Esophagus squamous epithelium (tissue), 4 donors: ENCODE results near the gene KIAA0513.

Experiments
- POLR2A ChIP-seq, 4 donors: fragments of 450-650 bp; IDR thresholded peaks; one replicate each; pipeline ENCODE4 v1.6.1; 2017; ENCODE audit warnings: antibody characterized with exemption in 4 of 4, mild to moderate bottlenecking in 4 of 4, moderate library complexity in 3 of 4
- TF ChIP-seq, protein P1 (sequence below), 6 experiments: fragments of 450-650 bp in 4 of 6; fragments of 200-600 bp in 2 of 6; sonication (generic) in 2 of 6; IDR thresholded peaks; one replicate each; pipeline ENCODE4 v1.5.1; 2016 to 2019; ENCODE audit warnings: antibody characterized with exemption in 6 of 6, mild to moderate bottlenecking in 4 of 6, moderate library complexity in 4 of 6

DNA sequence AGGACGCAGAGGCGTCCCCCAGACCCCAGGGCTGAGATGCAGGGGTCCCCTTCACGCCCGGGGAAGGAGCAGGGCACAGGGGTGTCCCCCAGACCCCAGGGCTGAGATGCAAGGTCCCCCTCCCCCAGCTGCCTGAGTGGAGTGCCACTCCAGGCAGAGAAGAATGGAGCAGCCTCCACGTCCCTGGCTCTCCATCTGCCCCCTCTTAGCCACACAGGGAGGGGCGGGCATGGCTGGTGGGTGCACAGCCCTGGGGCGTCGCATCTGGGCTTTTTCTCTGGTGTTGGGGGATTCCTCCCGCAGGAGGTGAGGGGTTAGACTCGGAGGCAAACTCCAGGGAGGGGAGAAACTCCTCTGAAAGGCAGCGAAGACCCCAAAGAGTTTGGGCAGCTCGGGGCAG is 67.2 kb downstream of the KIAA0513 start:
- TF ChIP-seq POLR2A (IDR thresholded peaks at IDR 0.05), result no peak
- TF ChIP-seq, protein P1, sequence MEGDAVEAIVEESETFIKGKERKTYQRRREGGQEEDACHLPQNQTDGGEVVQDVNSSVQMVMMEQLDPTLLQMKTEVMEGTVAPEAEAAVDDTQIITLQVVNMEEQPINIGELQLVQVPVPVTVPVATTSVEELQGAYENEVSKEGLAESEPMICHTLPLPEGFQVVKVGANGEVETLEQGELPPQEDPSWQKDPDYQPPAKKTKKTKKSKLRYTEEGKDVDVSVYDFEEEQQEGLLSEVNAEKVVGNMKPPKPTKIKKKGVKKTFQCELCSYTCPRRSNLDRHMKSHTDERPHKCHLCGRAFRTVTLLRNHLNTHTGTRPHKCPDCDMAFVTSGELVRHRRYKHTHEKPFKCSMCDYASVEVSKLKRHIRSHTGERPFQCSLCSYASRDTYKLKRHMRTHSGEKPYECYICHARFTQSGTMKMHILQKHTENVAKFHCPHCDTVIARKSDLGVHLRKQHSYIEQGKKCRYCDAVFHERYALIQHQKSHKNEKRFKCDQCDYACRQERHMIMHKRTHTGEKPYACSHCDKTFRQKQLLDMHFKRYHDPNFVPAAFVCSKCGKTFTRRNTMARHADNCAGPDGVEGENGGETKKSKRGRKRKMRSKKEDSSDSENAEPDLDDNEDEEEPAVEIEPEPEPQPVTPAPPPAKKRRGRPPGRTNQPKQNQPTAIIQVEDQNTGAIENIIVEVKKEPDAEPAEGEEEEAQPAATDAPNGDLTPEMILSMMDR (IDR thresholded peaks at IDR 0.05), result no peak
